HepG2 (cell line): ENCODE data around the gene TMEM273. TPM values are rescaled to one million over a fixed set of nuclear protein-coding genes. Genes with fewer than 3 reads are reported as not detected.

Experiments
- ATAC-seq: fragments of 200-7000 bp; cut with Tn5 transposase; 3 replicates; pipeline ENCODE4 v1.9.1; 2020; ENCODE audit warnings: mild to moderate bottlenecking, moderate library complexity
- BruUV-seq: library from RNA; stranded (reverse); fragments of 400-500 nt; replicated peaks from 2 replicates; lab custom pipeline; 2021; lab: Mats Ljungman, UMichigan
- CTCF ChIA-PET: fragments of 300-600 bp; formaldehyde crosslinking; extraction: SDS; loops from one replicate; lab custom pipeline; 2021; ENCODE audit warnings: low total read pairs, inconsistent platforms, low intra/inter-chr PET ratio; lab: Yijun Ruan, JAX
- POLR2A ChIA-PET: fragments of 350-600 bp; sonication (Branson Sonifier 250); formaldehyde crosslinking; loops from one replicate; lab custom pipeline; 2020; ENCODE audit warnings: antibody characterized with exemption, inconsistent platforms; lab: Yijun Ruan, JAX
- DNase-seq: peaks from one replicate; pipeline ENCODE4 v3.0.0-alpha.2; 2015; ENCODE audit warnings: low spot score
- FAIRE-seq: peaks from 3 replicates; lab custom pipeline; 2011; peaks lifted over from hg19 to GRCh38; lab: Jason Lieb, UNC
- H2AFZ ChIP-seq: one replicate; pipeline ENCODE4 v1.6.1; 2011; ENCODE audit warnings: low read length, inconsistent platforms
- H3K27ac ChIP-seq: fragments of 300-600 bp; 3 replicates; pipeline ENCODE4 v1.8.0; 2011; ENCODE audit warnings: mixed run types, mild to moderate bottlenecking, mixed read lengths, low read length, inconsistent platforms; ENCODE audit not compliant: insufficient read depth; ENCODE audit errors: extremely low read length
- H3K27me3 ChIP-seq, 2 experiments: fragments of 200-600 bp in 1 of 2; 2 replicates in 1 of 2; 3 replicates in 1 of 2; pipeline versions ENCODE4 v1.6.0 to v1.8.0; 2011; ENCODE audit warnings: low read length in 2 of 2, mild to moderate bottlenecking in 2 of 2, moderate library complexity in 2 of 2, inconsistent platforms in 1 of 2; ENCODE audit not compliant: insufficient read depth in 2 of 2, control insufficient read depth in 1 of 2
- H3K36me3 ChIP-seq, 2 experiments: fragments of 200-600 bp in 1 of 2; replicated peaks in 1 of 2; 2 replicates in 1 of 2; 3 replicates in 1 of 2; pipeline versions ENCODE4 v1.5.1 to v1.8.0; 2011; ENCODE audit warnings: low read length in 2 of 2, inconsistent platforms in 1 of 2; ENCODE audit not compliant: insufficient read depth in 2 of 2, control insufficient read depth in 1 of 2
- H3K4me1 ChIP-seq: 2 replicates; pipeline ENCODE4 v1.5.1; 2012; ENCODE audit warnings: low read length, inconsistent platforms; ENCODE audit not compliant: insufficient read depth
- H3K4me2 ChIP-seq: 2 replicates; pipeline ENCODE4 v1.6.0; 2011; ENCODE audit warnings: low read depth, low read length, inconsistent platforms
- H3K4me3 ChIP-seq, 3 experiments: fragments of 200-600 bp in 1 of 3; sonication (generic), shearing (Covaris generic) in 1 of 3; replicated peaks in 1 of 3; 2 replicates each; pipeline ENCODE4 v1.5.1; 2011 to 2016; ENCODE audit warnings: low read length in 3 of 3, inconsistent platforms in 2 of 3, low read depth in 2 of 3, mild to moderate bottlenecking in 2 of 3, control low read depth in 1 of 3, mixed read lengths in 1 of 3; ENCODE audit not compliant: insufficient read depth in 1 of 3
- H3K79me2 ChIP-seq: one replicate; pipeline ENCODE4 v1.6.1; 2011; ENCODE audit warnings: low read length, inconsistent platforms; ENCODE audit not compliant: insufficient read depth
- H3K9ac ChIP-seq: 2 replicates; pipeline ENCODE4 v1.6.0; 2011; ENCODE audit warnings: mild to moderate bottlenecking, low read depth, low read length, inconsistent platforms; ENCODE audit not compliant: insufficient read depth
- H3K9me3 ChIP-seq: 2 replicates; pipeline ENCODE4 v1.5.1; 2012; ENCODE audit warnings: mild to moderate bottlenecking, low read length
- H4K20me1 ChIP-seq: 2 replicates; pipeline ENCODE4 v1.6.0; 2011; ENCODE audit warnings: inconsistent platforms, mild to moderate bottlenecking, low read length, moderate library complexity; ENCODE audit not compliant: insufficient read depth
- ARID4A ChIP-seq: sonication (generic); formaldehyde crosslinking; IDR thresholded peaks from 2 replicates; pipeline ENCODE4 v1.5.0; 2020; ENCODE audit warnings: mild to moderate bottlenecking, missing genetic modification reagents, borderline replicate concordance
- ETV5 ChIP-seq: IDR thresholded peaks from 2 replicates; pipeline ENCODE4 v1.6.1; 2018; ENCODE audit warnings: missing biosample characterization, missing genetic modification reagents, inconsistent platforms, borderline replicate concordance
- FIP1L1 ChIP-seq: fragments of 200-400 bp; formaldehyde crosslinking; IDR thresholded peaks from 2 replicates; pipeline ENCODE4 v1.6.1; 2018; ENCODE audit warnings: low read depth, mild to moderate bottlenecking, low read length, moderate library complexity, borderline replicate concordance; ENCODE audit not compliant: insufficient read depth
- HCFC1 ChIP-seq: fragments of 150-350 bp; IDR thresholded peaks from 2 replicates; pipeline ENCODE4 v1.6.1; 2014; ENCODE audit warnings: low read depth, low read length
- HNRNPL ChIP-seq: fragments of 200-400 bp; formaldehyde crosslinking; IDR thresholded peaks from 2 replicates; pipeline ENCODE4 v1.6.1; 2017; ENCODE audit warnings: mild to moderate bottlenecking, low read depth, low read length
- MAF1 ChIP-seq: sonication (generic); formaldehyde crosslinking; IDR thresholded peaks from 2 replicates; pipeline ENCODE4 v1.5.0; 2020; ENCODE audit warnings: missing genetic modification reagents, borderline replicate concordance
- RELA ChIP-seq: sonication (generic); formaldehyde crosslinking; IDR thresholded peaks from 2 replicates; pipeline ENCODE4 v1.4.0; 2020; ENCODE audit warnings: missing genetic modification reagents
- ZNF33A ChIP-seq: sonication (generic); formaldehyde crosslinking; IDR thresholded peaks from 2 replicates; pipeline ENCODE4 v1.5.1; 2020; ENCODE audit warnings: missing genetic modification reagents, mild to moderate bottlenecking, moderate library complexity, borderline replicate concordance
- ZNF703 ChIP-seq: sonication (generic); formaldehyde crosslinking; IDR thresholded peaks from 2 replicates; pipeline ENCODE4 v1.5.1; 2020; ENCODE audit warnings: missing genetic modification reagents, mild to moderate bottlenecking, moderate library complexity, borderline replicate concordance
- ZNF780A ChIP-seq: sonication (generic); formaldehyde crosslinking; IDR thresholded peaks from 2 replicates; pipeline ENCODE4 v1.8.0; 2022; ENCODE audit warnings: mild to moderate bottlenecking, missing genetic modification reagents, moderate library complexity
- in situ Hi-C: cut with HindIII; loops from 2 replicates; pipeline ENCODE4 v1.10.0; 2017; ENCODE audit warnings: low pct_unique_long_range_greater_than_20kb; ENCODE audit not compliant: extremely low pct_ligation_motif_present
- intact Hi-C: fragments of 100-400 bp; cut with micrococcal nuclease; formaldehyde crosslinking; loops from one replicate; pipeline ENCODE4 v1.10.0; 2022; ENCODE audit not compliant: unreplicated experiment
- polyA plus RNA-seq, 8 experiments: library from polyadenylated mRNA; depleted of rRNA in 3 of 8; stranded (reverse) in 7 of 8; unstranded in 1 of 8; fragments of >200 nt; fragmentation: Illumina TruSeq in 4 of 8; extraction: Trizol in 4 of 8; gene quantifications; 2 replicates each; pipeline versions ENCODE4 v1.2.1 to v1.2.3, GENCODE V29; 2011 to 2016; ENCODE audit warnings: low read depth in 4 of 8, missing spikeins in 1 of 8, mixed read lengths in 1 of 8; ENCODE audit not compliant: insufficient read depth in 1 of 8
- total RNA-seq, 5 experiments: library from RNA; depleted of rRNA; stranded (reverse); fragments of >200 nt; fragmentation: Illumina TruSeq; extraction: Trizol; gene quantifications; 2 replicates each; pipeline ENCODE4 v1.2.3, GENCODE V29; 2016; ENCODE audit warnings: low read depth in 1 of 5

TMEM273 gene
- total and polyA plus RNA-seq, 2 of the 13 experiments (the other 11 are each of a cell fraction or from before 2014, with no cell fraction given): not detected

DNA sequence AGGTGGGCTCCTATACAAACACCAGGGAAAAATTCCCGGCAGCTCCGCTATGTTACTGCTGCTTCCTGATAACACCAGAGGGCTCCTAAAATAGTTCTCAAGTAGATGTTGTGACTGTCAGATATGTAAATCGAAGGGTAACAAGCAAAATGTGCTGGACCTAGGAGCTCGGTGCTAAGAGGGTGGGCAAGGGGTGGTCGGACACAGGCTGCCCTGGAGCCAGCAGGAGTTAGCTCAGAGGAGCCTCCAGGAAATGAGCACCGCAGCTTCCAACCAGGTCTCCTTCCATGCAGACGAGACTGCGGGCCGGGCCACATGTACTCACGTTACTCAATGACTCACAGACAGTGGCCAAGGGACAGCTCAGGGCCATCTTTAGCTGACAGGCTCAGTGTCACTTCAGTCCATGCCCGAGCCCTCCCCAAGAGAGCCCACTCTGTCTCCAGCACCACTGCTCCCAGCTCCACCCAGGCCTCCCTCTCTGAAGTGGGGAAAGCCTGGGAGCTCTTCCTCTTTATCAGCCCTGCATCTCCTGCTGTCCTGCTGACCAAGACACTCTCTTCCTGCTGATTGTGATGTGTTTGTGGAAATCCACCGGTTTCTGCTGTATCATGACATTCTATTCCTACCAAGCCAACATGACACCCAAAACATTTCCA, 37.2 kb upstream of the TMEM273 start (continued):
- no peak for TF ChIP-seq HNRNPL

DNA sequence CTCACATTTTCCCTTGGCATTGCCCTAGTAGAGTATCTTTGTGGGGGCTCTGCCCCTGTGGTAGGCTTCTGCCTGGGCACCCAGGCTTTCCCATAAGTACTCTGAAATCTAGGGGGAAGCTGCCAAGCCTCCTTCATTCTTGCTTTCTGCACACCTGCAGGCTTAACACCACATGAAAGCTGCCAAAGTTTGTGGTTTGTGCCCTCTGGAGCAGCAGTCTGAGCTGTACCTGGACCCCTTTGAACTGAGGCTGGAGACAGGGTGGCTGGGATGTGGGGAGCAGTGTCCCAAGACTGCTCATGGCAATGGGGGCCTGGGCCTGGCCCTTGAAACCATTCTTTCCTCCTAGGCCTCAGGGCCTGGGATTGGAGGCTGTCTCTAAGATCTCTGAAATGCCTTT, 35.0 kb upstream of the TMEM273 start:
- Histone ChIP-seq H3K4me3 (no peak overlapping the region), H3K36me3 (no peaks in the 10 kb centered on the region), H3K4me2 (no peak overlapping the region), H2AFZ (no peak overlapping the region), H3K9me3 (no peaks in the 10 kb centered on the region), H3K9ac (no peak overlapping the region), H4K20me1 (no peaks in the 10 kb centered on the region), H3K79me2 (no peaks in the 10 kb centered on the region), H3K4me1 (no peaks in the 10 kb centered on the region), H3K27me3 (no peaks in the 10 kb centered on the region)
- intact Hi-C loops: no loop called here
- no peak for FAIRE-seq
- CTCF ChIA-PET: no interaction called here
- no peak for ATAC-seq
- in situ Hi-C loops: no loop called here
- DNase-seq: no peak
- TF ChIP-seq FIP1L1 (no peak), RELA (no peak), ARID4A (CRISPR knock-in tag) (no peak), MAF1 (CRISPR knock-in tag) (no peak), ZNF780A (no peak), ZNF703 (no peak), ETV5 (no peak), ZNF33A (CRISPR knock-in tag) (no peak), HCFC1 (no peak)
- TF ChIP-seq, all 625 proteins: peak for 0
- no peak overlapping the region for H3K27ac ChIP-seq
- no TSS peak for BruUV-seq
- POLR2A ChIA-PET: no interaction called here
